Liver (tissue), 9 donors: ENCODE results near the gene INPP5B. TPM values are rescaled to one million over a fixed set of nuclear protein-coding genes. Genes with fewer than 3 reads are reported as not detected.
A peak's percentile ranks its signal among the peaks of the same experiment; 100 is the strongest.

Experiments
- DNase-seq: peaks from one replicate; pipeline ENCODE4 v3.0.0-alpha.2; 2017; ENCODE audit warnings: low spot score
- H3K27ac ChIP-seq, 2 donors: one replicate each; pipeline ENCODE4 v1.7.0; 2013; ENCODE audit warnings: inconsistent platforms in 2 of 2, low read length in 2 of 2, control low read depth in 1 of 2, low read depth in 1 of 2, mild to moderate bottlenecking in 1 of 2
- H3K27me3 ChIP-seq, 4 donors: one replicate each; pipeline versions ENCODE4 v1.6.1 to v1.7.0; 2013; ENCODE audit warnings: low read length in 3 of 4, inconsistent platforms in 1 of 4, mild to moderate bottlenecking in 1 of 4, moderate library complexity in 1 of 4; ENCODE audit not compliant: control insufficient read depth in 4 of 4, insufficient read depth in 4 of 4
- H3K36me3 ChIP-seq, 4 donors: one replicate each; pipeline versions ENCODE4 v1.6.1 to v1.7.0; 2013; ENCODE audit warnings: low read length in 3 of 4, mild to moderate bottlenecking in 3 of 4, low read depth in 1 of 4, moderate library complexity in 1 of 4; ENCODE audit not compliant: control insufficient read depth in 4 of 4, insufficient read depth in 3 of 4
- H3K4me1 ChIP-seq, 4 donors: one replicate each; pipeline versions ENCODE4 v1.6.1 to v1.7.0; 2013; ENCODE audit warnings: low read length in 3 of 4, mild to moderate bottlenecking in 3 of 4, moderate library complexity in 1 of 4; ENCODE audit not compliant: control insufficient read depth in 4 of 4, insufficient read depth in 4 of 4
- H3K4me3 ChIP-seq, 3 donors: one replicate each; pipeline versions ENCODE4 v1.6.1 to v1.7.0; 2013; ENCODE audit warnings: low read length in 3 of 3, control low read depth in 1 of 3, low read depth in 1 of 3, mild to moderate bottlenecking in 1 of 3
- H3K9ac ChIP-seq, 2 donors: one replicate each; pipeline ENCODE4 v1.7.0; 2013; ENCODE audit warnings: low read length in 2 of 2, mild to moderate bottlenecking in 2 of 2, moderate library complexity in 2 of 2, control low read depth in 1 of 2, low read depth in 1 of 2
- H3K9me3 ChIP-seq, 4 donors: one replicate each; pipeline versions ENCODE4 v1.6.1 to v1.7.0; 2013; ENCODE audit warnings: low read length in 3 of 4; ENCODE audit not compliant: control insufficient read depth in 4 of 4
- EGR1 ChIP-seq, 2 donors: IDR thresholded peaks; 2 replicates each; pipeline ENCODE4 v1.6.1; 2016 to 2018; ENCODE audit warnings: antibody characterized with exemption in 2 of 2, low read depth in 2 of 2
- FOXA1 ChIP-seq: IDR thresholded peaks from 2 replicates; pipeline ENCODE4 v1.6.1; 2016; ENCODE audit warnings: antibody characterized with exemption
- FOXA2 ChIP-seq: IDR thresholded peaks from 2 replicates; pipeline ENCODE4 v1.6.1; 2016; ENCODE audit warnings: antibody characterized with exemption
- GABPA ChIP-seq, 2 donors: IDR thresholded peaks in 1 of 2; conservative IDR thresholded peaks in 1 of 2; 2 replicates each; pipeline ENCODE4 v1.6.1; 2016; ENCODE audit warnings: antibody characterized with exemption in 2 of 2, mild to moderate bottlenecking in 1 of 2, moderate library complexity in 1 of 2
- HNF4A ChIP-seq, 2 donors: conservative IDR thresholded peaks; 2 replicates each; pipeline ENCODE4 v1.6.1; 2016; ENCODE audit warnings: antibody characterized with exemption in 2 of 2, mild to moderate bottlenecking in 2 of 2
- HNF4G ChIP-seq: IDR thresholded peaks from 2 replicates; pipeline ENCODE4 v1.6.1; 2016; ENCODE audit warnings: antibody characterized with exemption
- JUND ChIP-seq, 2 donors: IDR thresholded peaks; 2 replicates each; pipeline ENCODE4 v1.6.1; 2016; ENCODE audit warnings: antibody characterized with exemption in 2 of 2
- NR2F2 ChIP-seq: IDR thresholded peaks from 2 replicates; pipeline ENCODE4 v1.6.1; 2016; ENCODE audit warnings: antibody characterized with exemption
- RAD21 ChIP-seq, 2 donors: IDR thresholded peaks; 2 replicates each; pipeline ENCODE4 v1.6.1; 2016; ENCODE audit warnings: antibody characterized with exemption in 2 of 2, mild to moderate bottlenecking in 2 of 2
- RXRA ChIP-seq, 2 donors: IDR thresholded peaks; 2 replicates each; pipeline ENCODE4 v1.6.1; 2017 to 2018; ENCODE audit warnings: antibody characterized with exemption in 2 of 2, mild to moderate bottlenecking in 1 of 2
- SP1 ChIP-seq: IDR thresholded peaks from 2 replicates; pipeline ENCODE4 v1.6.1; 2018; ENCODE audit warnings: antibody characterized with exemption, mild to moderate bottlenecking
- TAF1 ChIP-seq: conservative IDR thresholded peaks from 2 replicates; pipeline ENCODE4 v1.6.1; 2016; ENCODE audit warnings: antibody characterized with exemption, mild to moderate bottlenecking
- YY1 ChIP-seq: IDR thresholded peaks from 2 replicates; pipeline ENCODE4 v1.6.1; 2016; ENCODE audit warnings: antibody characterized with exemption, mild to moderate bottlenecking
- WGBS: extraction: QIAGEN DNeasy Blood & Tissue Kit; methylation state at CpG from one replicate; pipeline ENCODE4 v1.1.7; 2013; 5-methylcytosine and 5-hydroxymethylcytosine counted together
- polyA plus RNA-seq, 2 donors: library from polyadenylated mRNA; stranded (reverse) in 1 of 2; unstranded in 1 of 2; fragments of 200-250 nt in 1 of 2; fragments of >200 nt in 1 of 2; fragmentation: Nextera tagmentation in 1 of 2; extraction: Ambion mirVana in 1 of 2; gene quantifications; one replicate each; pipeline versions ENCODE4 v1.2.1 to v1.2.3, GENCODE V29; 2013 to 2015
- total RNA-seq, 2 donors: library from RNA; depleted of rRNA; stranded (reverse); fragments of >200 nt; gene quantifications; one replicate each; pipeline ENCODE4 v1.2.3, GENCODE V29; 2014
- TF ChIP-seq, protein P1 (sequence below): IDR thresholded peaks from 2 replicates; pipeline ENCODE4 v1.6.1; 2016; ENCODE audit warnings: antibody characterized with exemption
- TF ChIP-seq, protein P2 (sequence below): IDR thresholded peaks from 2 replicates; pipeline ENCODE4 v1.6.1; 2016; ENCODE audit warnings: antibody characterized with exemption, mild to moderate bottlenecking
- TF ChIP-seq, protein P3 (sequence below): IDR thresholded peaks from 2 replicates; pipeline ENCODE4 v1.6.1; 2016; ENCODE audit warnings: antibody characterized with exemption
- TF ChIP-seq, protein P4 (sequence below): IDR thresholded peaks from 2 replicates; pipeline ENCODE4 v1.6.1; 2016; ENCODE audit warnings: antibody characterized with exemption
- TF ChIP-seq, protein P5 (sequence below): fragments of 150-350 bp; IDR thresholded peaks from 2 replicates; pipeline ENCODE4 v1.5.1; 2017; ENCODE audit warnings: improper control_type of control experiment, low read depth, low read length; ENCODE audit not compliant: missing input control
- donor health status: healthy.
- donor health status: healthy.
- donor health status: healthy.
- donor health status: healthy.
- donor health status: healthy.

Gene INPP5B
- total and polyA plus RNA-seq, 4 donors, result 5.0 to 30.9 (median 13.6) TPM

DNA sequence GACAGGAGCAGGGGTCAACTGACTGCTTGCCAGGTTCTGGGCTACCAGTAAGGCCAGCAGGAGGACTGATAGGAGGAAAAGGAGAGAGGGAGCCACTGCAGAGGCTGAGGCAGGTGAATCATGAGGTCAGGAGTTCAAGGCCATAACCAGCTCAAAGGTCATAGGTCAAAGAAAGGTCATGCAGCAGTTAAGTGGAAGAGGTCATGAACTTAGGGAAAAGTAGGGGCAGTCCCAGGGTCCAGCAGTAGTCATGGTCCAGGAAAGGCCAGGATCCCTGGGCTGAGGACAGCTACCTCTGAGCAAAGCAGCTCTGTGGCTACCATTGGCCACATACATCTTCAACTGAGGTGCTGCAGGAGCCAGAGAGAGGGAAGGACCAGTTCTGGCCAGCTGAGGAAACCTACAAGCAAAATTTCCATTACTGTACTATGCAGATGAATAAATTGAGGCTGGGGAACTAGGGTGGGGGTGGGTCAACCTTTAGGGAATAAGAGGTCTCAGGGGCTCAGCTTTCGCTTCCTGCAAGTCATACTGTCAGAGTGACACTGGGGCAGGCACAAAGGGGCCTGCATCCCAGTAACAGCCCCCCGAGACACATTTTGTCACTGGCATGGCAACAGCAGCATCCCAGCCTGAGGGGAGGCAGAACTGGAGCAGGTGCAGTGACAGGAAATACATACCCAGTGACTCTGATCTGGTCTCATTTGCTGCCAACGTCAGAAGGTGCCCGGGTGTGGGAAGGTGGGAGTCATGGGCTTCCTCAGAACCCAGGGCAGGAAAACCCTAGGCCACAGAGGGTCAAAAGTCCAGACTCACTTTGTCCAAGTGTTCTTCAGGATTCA is 5.2 kb upstream of the INPP5B start:
- 88% methylated on average over 4 of the region's 4 CpGs for WGBS
- peaks cover 0 to 5% (median 1%) of the 10 kb centered on the region in 4 donors for H3K36me3 ChIP-seq
- no peak for DNase-seq
- no peaks in the 10 kb centered on the region for H3K27me3 ChIP-seq
- no peak for TF ChIP-seq YY1
- TF ChIP-seq, protein P1, sequence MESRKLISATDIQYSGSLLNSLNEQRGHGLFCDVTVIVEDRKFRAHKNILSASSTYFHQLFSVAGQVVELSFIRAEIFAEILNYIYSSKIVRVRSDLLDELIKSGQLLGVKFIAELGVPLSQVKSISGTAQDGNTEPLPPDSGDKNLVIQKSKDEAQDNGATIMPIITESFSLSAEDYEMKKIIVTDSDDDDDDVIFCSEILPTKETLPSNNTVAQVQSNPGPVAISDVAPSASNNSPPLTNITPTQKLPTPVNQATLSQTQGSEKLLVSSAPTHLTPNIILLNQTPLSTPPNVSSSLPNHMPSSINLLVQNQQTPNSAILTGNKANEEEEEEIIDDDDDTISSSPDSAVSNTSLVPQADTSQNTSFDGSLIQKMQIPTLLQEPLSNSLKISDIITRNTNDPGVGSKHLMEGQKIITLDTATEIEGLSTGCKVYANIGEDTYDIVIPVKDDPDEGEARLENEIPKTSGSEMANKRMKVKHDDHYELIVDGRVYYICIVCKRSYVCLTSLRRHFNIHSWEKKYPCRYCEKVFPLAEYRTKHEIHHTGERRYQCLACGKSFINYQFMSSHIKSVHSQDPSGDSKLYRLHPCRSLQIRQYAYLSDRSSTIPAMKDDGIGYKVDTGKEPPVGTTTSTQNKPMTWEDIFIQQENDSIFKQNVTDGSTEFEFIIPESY, result no peak
- TF ChIP-seq RAD21 (IDR thresholded peaks at IDR 0.05), result no peak
- TF ChIP-seq SP1, result no peak
- no peak for TF ChIP-seq GABPA (IDR thresholded peaks at IDR 0.05 in 1 of 2, conservative IDR thresholded peaks at IDR 0.05 in 1 of 2)
- TF ChIP-seq JUND (IDR thresholded peaks at IDR 0.05), result no peak
- TF ChIP-seq RXRA (IDR thresholded peaks at IDR 0.05), result peak; percentile 44 to 75
- TF ChIP-seq, protein P2, sequence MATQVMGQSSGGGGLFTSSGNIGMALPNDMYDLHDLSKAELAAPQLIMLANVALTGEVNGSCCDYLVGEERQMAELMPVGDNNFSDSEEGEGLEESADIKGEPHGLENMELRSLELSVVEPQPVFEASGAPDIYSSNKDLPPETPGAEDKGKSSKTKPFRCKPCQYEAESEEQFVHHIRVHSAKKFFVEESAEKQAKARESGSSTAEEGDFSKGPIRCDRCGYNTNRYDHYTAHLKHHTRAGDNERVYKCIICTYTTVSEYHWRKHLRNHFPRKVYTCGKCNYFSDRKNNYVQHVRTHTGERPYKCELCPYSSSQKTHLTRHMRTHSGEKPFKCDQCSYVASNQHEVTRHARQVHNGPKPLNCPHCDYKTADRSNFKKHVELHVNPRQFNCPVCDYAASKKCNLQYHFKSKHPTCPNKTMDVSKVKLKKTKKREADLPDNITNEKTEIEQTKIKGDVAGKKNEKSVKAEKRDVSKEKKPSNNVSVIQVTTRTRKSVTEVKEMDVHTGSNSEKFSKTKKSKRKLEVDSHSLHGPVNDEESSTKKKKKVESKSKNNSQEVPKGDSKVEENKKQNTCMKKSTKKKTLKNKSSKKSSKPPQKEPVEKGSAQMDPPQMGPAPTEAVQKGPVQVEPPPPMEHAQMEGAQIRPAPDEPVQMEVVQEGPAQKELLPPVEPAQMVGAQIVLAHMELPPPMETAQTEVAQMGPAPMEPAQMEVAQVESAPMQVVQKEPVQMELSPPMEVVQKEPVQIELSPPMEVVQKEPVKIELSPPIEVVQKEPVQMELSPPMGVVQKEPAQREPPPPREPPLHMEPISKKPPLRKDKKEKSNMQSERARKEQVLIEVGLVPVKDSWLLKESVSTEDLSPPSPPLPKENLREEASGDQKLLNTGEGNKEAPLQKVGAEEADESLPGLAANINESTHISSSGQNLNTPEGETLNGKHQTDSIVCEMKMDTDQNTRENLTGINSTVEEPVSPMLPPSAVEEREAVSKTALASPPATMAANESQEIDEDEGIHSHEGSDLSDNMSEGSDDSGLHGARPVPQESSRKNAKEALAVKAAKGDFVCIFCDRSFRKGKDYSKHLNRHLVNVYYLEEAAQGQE, result no peak
- TF ChIP-seq, protein P3, sequence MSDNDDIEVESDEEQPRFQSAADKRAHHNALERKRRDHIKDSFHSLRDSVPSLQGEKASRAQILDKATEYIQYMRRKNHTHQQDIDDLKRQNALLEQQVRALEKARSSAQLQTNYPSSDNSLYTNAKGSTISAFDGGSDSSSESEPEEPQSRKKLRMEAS, result no peak
- TF ChIP-seq NR2F2, result peak; percentile 90
- no peak for TF ChIP-seq FOXA2
- TF ChIP-seq HNF4G, result no peak
- TF ChIP-seq EGR1 (IDR thresholded peaks at IDR 0.05; ENCODE audit: low read depth in 2 of 2), result no peak
- TF ChIP-seq, protein P4, sequence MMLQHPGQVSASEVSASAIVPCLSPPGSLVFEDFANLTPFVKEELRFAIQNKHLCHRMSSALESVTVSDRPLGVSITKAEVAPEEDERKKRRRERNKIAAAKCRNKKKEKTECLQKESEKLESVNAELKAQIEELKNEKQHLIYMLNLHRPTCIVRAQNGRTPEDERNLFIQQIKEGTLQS, result no peak
- TF ChIP-seq, protein P5, sequence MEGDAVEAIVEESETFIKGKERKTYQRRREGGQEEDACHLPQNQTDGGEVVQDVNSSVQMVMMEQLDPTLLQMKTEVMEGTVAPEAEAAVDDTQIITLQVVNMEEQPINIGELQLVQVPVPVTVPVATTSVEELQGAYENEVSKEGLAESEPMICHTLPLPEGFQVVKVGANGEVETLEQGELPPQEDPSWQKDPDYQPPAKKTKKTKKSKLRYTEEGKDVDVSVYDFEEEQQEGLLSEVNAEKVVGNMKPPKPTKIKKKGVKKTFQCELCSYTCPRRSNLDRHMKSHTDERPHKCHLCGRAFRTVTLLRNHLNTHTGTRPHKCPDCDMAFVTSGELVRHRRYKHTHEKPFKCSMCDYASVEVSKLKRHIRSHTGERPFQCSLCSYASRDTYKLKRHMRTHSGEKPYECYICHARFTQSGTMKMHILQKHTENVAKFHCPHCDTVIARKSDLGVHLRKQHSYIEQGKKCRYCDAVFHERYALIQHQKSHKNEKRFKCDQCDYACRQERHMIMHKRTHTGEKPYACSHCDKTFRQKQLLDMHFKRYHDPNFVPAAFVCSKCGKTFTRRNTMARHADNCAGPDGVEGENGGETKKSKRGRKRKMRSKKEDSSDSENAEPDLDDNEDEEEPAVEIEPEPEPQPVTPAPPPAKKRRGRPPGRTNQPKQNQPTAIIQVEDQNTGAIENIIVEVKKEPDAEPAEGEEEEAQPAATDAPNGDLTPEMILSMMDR, result no peak
- TF ChIP-seq FOXA1, result no peak
- peak in 1 of 2 donors; percentile 47 for TF ChIP-seq HNF4A (conservative IDR thresholded peaks at IDR 0.05)
- no peak for TF ChIP-seq TAF1
- H3K9me3 ChIP-seq, result no peaks in the 10 kb centered on the region
- no peak overlapping the region for H3K27ac ChIP-seq
- peaks cover 0 to 4% (median 3%) of the 10 kb centered on the region in 4 donors for H3K4me1 ChIP-seq
- no peak overlapping the region for H3K9ac ChIP-seq
- H3K4me3 ChIP-seq, result no peak overlapping the region
